Measurements from ENCODE around the gene RAB22A. TPM values are rescaled to one million over a fixed set of nuclear protein-coding genes. Genes with fewer than 3 reads are reported as not detected.

RAB22A gene
- total and polyA plus RNA-seq, 2 experiments from 2014 or later, result 5.4 to 7.7 TPM

- Histone ChIP-seq H3K4me1 (ENCODE audit: low read depth) (peaks cover 11% of the 10 kb centered on the region), H3K27ac (no peak overlapping the region), H3K4me3 (no peak overlapping the region), H3K9me3 (ENCODE audit: low read depth) (no peaks in the 10 kb centered on the region), H3K36me3 (no peaks in the 10 kb centered on the region), H3K27me3 (no peaks in the 10 kb centered on the region)
- peak in 1 of 2 donors; percentile 25 for DNase-seq (ENCODE audit: low read depth in 1 of 2, low spot score in 1 of 2)
- TF ChIP-seq CTCF (IDR thresholded peaks at IDR 0.05; ENCODE audit: low read depth, low read length), result no peak
Observed at GRCh38 chr20:58327211-58327610, 17.7 kb downstream of the RAB22A start.

GRCh38 chr20:58328836-58329235, 19.3 kb downstream of the RAB22A start:
- DNase-seq (ENCODE audit: low read depth in 1 of 2, low spot score in 1 of 2), result no peak
- H3K27ac ChIP-seq, result no peak overlapping the region
- H3K9me3 ChIP-seq (ENCODE audit: low read depth), result no peaks in the 10 kb centered on the region
- H3K4me1 ChIP-seq (ENCODE audit: low read depth), result peaks cover 10% of the 10 kb centered on the region
- H3K4me3 ChIP-seq, result no peak overlapping the region
- no peak for TF ChIP-seq CTCF (IDR thresholded peaks at IDR 0.05; ENCODE audit: low read depth, low read length)
- H3K27me3 ChIP-seq, result no peaks in the 10 kb centered on the region
- H3K36me3 ChIP-seq, result no peaks in the 10 kb centered on the region

GRCh38 chr20:58329711-58330110, 20.2 kb downstream of the RAB22A start:
- Histone ChIP-seq H3K4me3 (no peak overlapping the region), H3K27me3 (no peaks in the 10 kb centered on the region), H3K36me3 (no peaks in the 10 kb centered on the region), H3K27ac (no peak overlapping the region), H3K4me1 (ENCODE audit: low read depth) (peaks cover 10% of the 10 kb centered on the region), H3K9me3 (ENCODE audit: low read depth) (no peaks in the 10 kb centered on the region)
- DNase-seq (ENCODE audit: low read depth in 1 of 2, low spot score in 1 of 2), result no peak
- TF ChIP-seq CTCF (IDR thresholded peaks at IDR 0.05; ENCODE audit: low read depth, low read length), result no peak

GRCh38 chr20:58330249-58330648, 20.7 kb downstream of the RAB22A start:
- H3K36me3 ChIP-seq, result no peaks in the 10 kb centered on the region
- H3K4me1 ChIP-seq (ENCODE audit: low read depth), result peaks cover 10% of the 10 kb centered on the region
- no peak for DNase-seq (ENCODE audit: low read depth in 1 of 2, low spot score in 1 of 2)
- H3K9me3 ChIP-seq (ENCODE audit: low read depth), result no peaks in the 10 kb centered on the region
- no peak for TF ChIP-seq CTCF (IDR thresholded peaks at IDR 0.05; ENCODE audit: low read depth, low read length)
- H3K27ac ChIP-seq, result no peak overlapping the region
- no peak overlapping the region for H3K4me3 ChIP-seq
- H3K27me3 ChIP-seq, result no peaks in the 10 kb centered on the region

- TF ChIP-seq CTCF (IDR thresholded peaks at IDR 0.05; ENCODE audit: low read depth, low read length), result no peak
- Histone ChIP-seq H3K9me3 (ENCODE audit: low read depth) (no peaks in the 10 kb centered on the region), H3K27ac (no peak overlapping the region), H3K4me1 (ENCODE audit: low read depth) (peaks cover 10% of the 10 kb centered on the region), H3K4me3 (no peak overlapping the region), H3K36me3 (no peaks in the 10 kb centered on the region), H3K27me3 (no peaks in the 10 kb centered on the region)
- DNase-seq (ENCODE audit: low read depth in 1 of 2, low spot score in 1 of 2), result peak in 1 of 2 donors; percentile 50
Observed at GRCh38 chr20:58330687-58331086, 21.2 kb downstream of the RAB22A start.
